ENCODE results near the gene DHX35. TPM values are rescaled to one million over a fixed set of nuclear protein-coding genes. Genes with fewer than 3 reads are reported as not detected.

The DHX35 gene
- total RNA-seq, 3 donors from 2014 or later (not counting 1 experiment from before 2014, with no cell fraction given) = 8.8 to 11.4 (median 10.2) TPM

GRCh38 chr20:39057143-39057542 lies 95.0 kb downstream of the DHX35 start:
- ATAC-seq (no peak), DNase-seq (no peak)
- Mint-ChIP-seq H3K4me1 (no peaks in the 10 kb centered on the region), H3K4me3 (no peak overlapping the region), H3K36me3 (no peaks in the 10 kb centered on the region), H3K9me3 (no peaks in the 10 kb centered on the region), H3K27ac (no peak overlapping the region), H3K27me3 (ENCODE audit: low read depth in 2 of 2) (peaks cover 21 to 28% of the 10 kb centered on the region in 2 donors)
- H3K9me3 ChIP-seq (ENCODE audit: control insufficient read depth, insufficient read depth, low read length) = no peaks in the 10 kb centered on the region
- 70% methylated on average over 6 of the region's 7 CpGs for whole genome bisulfite sequencing (ENCODE audit: insufficient coverage)
- intact Hi-C loops (cut with micrococcal nuclease) = no loop called here
- no peaks in the 10 kb centered on the region for H3K4me1 ChIP-seq (ENCODE audit: control insufficient read depth, insufficient read depth, low read length)
- no peak overlapping the region for H3K4me3 ChIP-seq (ENCODE audit: low read length)
- H3K27ac ChIP-seq (ENCODE audit: low read length) = no peak overlapping the region
- H3K36me3 ChIP-seq (ENCODE audit: control insufficient read depth, insufficient read depth, low read length) = no peaks in the 10 kb centered on the region
- no peak for TF ChIP-seq CTCF (IDR thresholded peaks at IDR 0.05)
- H3K27me3 ChIP-seq (ENCODE audit: control insufficient read depth, insufficient read depth, low read length) = no peaks in the 10 kb centered on the region

- no peaks in the 10 kb centered on the region for H3K36me3 ChIP-seq (ENCODE audit: control insufficient read depth, insufficient read depth, low read length)
- H3K9me3 ChIP-seq (ENCODE audit: control insufficient read depth, insufficient read depth, low read length) = no peaks in the 10 kb centered on the region
- TF ChIP-seq CTCF (IDR thresholded peaks at IDR 0.05) = no peak
- no peaks in the 10 kb centered on the region for H3K36me3 Mint-ChIP-seq
- no peak for ATAC-seq
- H3K4me1 ChIP-seq (ENCODE audit: control insufficient read depth, insufficient read depth, low read length) = no peaks in the 10 kb centered on the region
- H3K4me1 Mint-ChIP-seq = no peaks in the 10 kb centered on the region
- H3K27ac ChIP-seq (ENCODE audit: low read length) = no peak overlapping the region
- WGBS (ENCODE audit: insufficient coverage) = 83% methylated on average over 4 of the region's 4 CpGs
- no peaks in the 10 kb centered on the region for H3K9me3 Mint-ChIP-seq
- no peak overlapping the region for H3K4me3 ChIP-seq (ENCODE audit: low read length)
- no peak overlapping the region for H3K27ac Mint-ChIP-seq
- DNase-seq = no peak
- peaks cover 18 to 26% of the 10 kb centered on the region in 2 donors for H3K27me3 Mint-ChIP-seq (ENCODE audit: low read depth in 2 of 2)
- intact Hi-C loops (cut with micrococcal nuclease) = no loop called here
- no peaks in the 10 kb centered on the region for H3K27me3 ChIP-seq (ENCODE audit: control insufficient read depth, insufficient read depth, low read length)
- H3K4me3 Mint-ChIP-seq = no peak overlapping the region
Measured at GRCh38 chr20:39057911-39058310, 95.8 kb downstream of the DHX35 start.

- H3K9me3 ChIP-seq (ENCODE audit: control insufficient read depth, insufficient read depth, low read length) = no peaks in the 10 kb centered on the region
- H3K36me3 Mint-ChIP-seq = no peaks in the 10 kb centered on the region
- no peaks in the 10 kb centered on the region for H3K4me1 Mint-ChIP-seq
- no peak overlapping the region for H3K27ac Mint-ChIP-seq
- intact Hi-C loops (cut with micrococcal nuclease) = no loop called here
- DNase-seq (no peak), ATAC-seq (no peak)
- no peaks in the 10 kb centered on the region for H3K9me3 Mint-ChIP-seq
- 89% methylated on average over 9 of the region's 9 CpGs for WGBS (ENCODE audit: insufficient coverage)
- H3K4me1 ChIP-seq (ENCODE audit: control insufficient read depth, insufficient read depth, low read length) = no peaks in the 10 kb centered on the region
- no peak overlapping the region for H3K27ac ChIP-seq (ENCODE audit: low read length)
- no peak for TF ChIP-seq CTCF (IDR thresholded peaks at IDR 0.05)
- no peaks in the 10 kb centered on the region for H3K27me3 ChIP-seq (ENCODE audit: control insufficient read depth, insufficient read depth, low read length)
- H3K27me3 Mint-ChIP-seq (ENCODE audit: low read depth in 2 of 2) = peaks cover 16 to 27% of the 10 kb centered on the region in 2 donors
- no peak overlapping the region for H3K4me3 Mint-ChIP-seq
- no peaks in the 10 kb centered on the region for H3K36me3 ChIP-seq (ENCODE audit: control insufficient read depth, insufficient read depth, low read length)
- no peak overlapping the region for H3K4me3 ChIP-seq (ENCODE audit: low read length)
Measured at GRCh38 chr20:39059036-39059435, 96.9 kb downstream of the DHX35 start.

- H3K27me3 Mint-ChIP-seq (ENCODE audit: low read depth in 2 of 2) = peaks cover 13 to 27% of the 10 kb centered on the region in 2 donors
- H3K27ac Mint-ChIP-seq = no peak overlapping the region
- no peak overlapping the region for H3K4me3 ChIP-seq (ENCODE audit: low read length)
- H3K4me1 ChIP-seq (ENCODE audit: control insufficient read depth, insufficient read depth, low read length) = no peaks in the 10 kb centered on the region
- intact Hi-C loops (cut with micrococcal nuclease) = no loop called here
- H3K36me3 ChIP-seq (ENCODE audit: control insufficient read depth, insufficient read depth, low read length) = no peaks in the 10 kb centered on the region
- peaks cover 0 to 4% of the 10 kb centered on the region in 2 donors for H3K9me3 Mint-ChIP-seq
- no peaks in the 10 kb centered on the region for H3K27me3 ChIP-seq (ENCODE audit: control insufficient read depth, insufficient read depth, low read length)
- H3K4me1 Mint-ChIP-seq = no peaks in the 10 kb centered on the region
- WGBS (ENCODE audit: insufficient coverage) = 76% methylated on average over 13 of the region's 14 CpGs
- no peaks in the 10 kb centered on the region for H3K36me3 Mint-ChIP-seq
- H3K9me3 ChIP-seq (ENCODE audit: control insufficient read depth, insufficient read depth, low read length) = peaks cover 4% of the 10 kb centered on the region
- H3K27ac ChIP-seq (ENCODE audit: low read length) = no peak overlapping the region
- ATAC-seq (no peak), DNase-seq (no peak)
- no peak overlapping the region for H3K4me3 Mint-ChIP-seq
- no peak for TF ChIP-seq CTCF (IDR thresholded peaks at IDR 0.05)
Measured at GRCh38 chr20:39066471-39067242, 104.5 kb downstream of the DHX35 start.

Data from natural killer cell (primary cell).